IPS-15b (cell line): ENCODE data around the gene TMEM178A.

Source experiments
- H3K27me3 ChIP-seq: one replicate; pipeline ENCODE4 v1.6.1; 2013; ENCODE audit warnings: low read length; ENCODE audit not compliant: control insufficient read depth, insufficient read depth
- H3K36me3 ChIP-seq: one replicate; pipeline ENCODE4 v1.6.1; 2013; ENCODE audit warnings: low read length; ENCODE audit not compliant: control insufficient read depth, insufficient read depth
- H3K4me1 ChIP-seq: one replicate; pipeline ENCODE4 v1.6.1; 2013; ENCODE audit warnings: mild to moderate bottlenecking, low read length; ENCODE audit not compliant: control insufficient read depth, insufficient read depth
- H3K4me3 ChIP-seq: one replicate; pipeline ENCODE4 v1.5.1; 2013; ENCODE audit warnings: low read depth, low read length
- H3K9ac ChIP-seq: one replicate; pipeline ENCODE4 v1.6.1; 2013; ENCODE audit warnings: low read depth, mild to moderate bottlenecking, low read length
- H3K9me3 ChIP-seq: one replicate; pipeline ENCODE4 v1.6.1; 2013; ENCODE audit warnings: mild to moderate bottlenecking, low read length; ENCODE audit not compliant: control insufficient read depth, insufficient read depth

The TMEM178A gene

DNA sequence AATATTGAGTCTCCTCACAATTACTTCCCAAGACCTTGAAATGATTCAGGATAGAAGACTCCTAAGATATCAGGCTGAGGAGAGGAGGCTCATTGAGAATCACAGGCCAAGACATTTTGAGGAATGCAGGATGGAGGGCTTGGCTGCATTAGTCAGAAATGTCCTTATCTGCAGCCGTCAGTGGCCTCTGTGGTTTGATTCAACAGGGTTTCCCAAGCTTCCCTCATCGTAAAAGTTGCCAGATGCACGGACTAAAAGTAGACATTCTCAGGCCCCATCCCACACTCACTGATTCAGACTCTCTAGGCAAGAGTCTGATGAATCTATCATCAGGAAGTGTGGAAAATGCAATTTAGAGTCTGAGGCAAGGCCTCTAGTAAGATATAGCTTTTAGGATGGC is 34.0 kb upstream of the TMEM178A start:
- Histone ChIP-seq H3K36me3 (no peaks in the 10 kb centered on the region), H3K9me3 (peaks cover 5% of the 10 kb centered on the region), H3K4me1 (no peaks in the 10 kb centered on the region), H3K4me3 (no peak overlapping the region), H3K9ac (no peak overlapping the region), H3K27me3 (no peaks in the 10 kb centered on the region)

DNA sequence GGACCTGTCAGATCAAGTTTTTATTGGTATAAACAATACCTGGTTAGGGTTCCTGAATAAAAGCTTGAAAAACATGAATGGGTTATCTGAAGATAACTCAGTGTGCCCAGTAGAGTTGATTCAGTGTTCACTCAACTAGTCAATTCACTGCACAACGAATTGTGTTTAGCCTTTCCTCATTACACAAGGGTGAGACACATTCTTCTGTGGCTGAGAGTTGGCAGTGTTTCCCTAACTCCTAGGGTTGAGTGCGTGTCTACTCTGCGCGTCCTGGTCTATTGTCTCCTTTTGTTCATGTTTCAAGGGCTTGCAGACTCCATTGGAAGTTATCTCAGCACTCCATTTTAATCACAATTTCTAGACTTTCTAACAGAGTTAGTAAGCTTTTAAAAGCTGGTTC is 32.8 kb upstream of the TMEM178A start:
- H3K27me3 ChIP-seq = no peaks in the 10 kb centered on the region
- H3K9me3 ChIP-seq = peaks cover 5% of the 10 kb centered on the region
- H3K4me1 ChIP-seq = no peaks in the 10 kb centered on the region
- no peak overlapping the region for H3K4me3 ChIP-seq
- H3K36me3 ChIP-seq = no peaks in the 10 kb centered on the region
- H3K9ac ChIP-seq = no peak overlapping the region

DNA sequence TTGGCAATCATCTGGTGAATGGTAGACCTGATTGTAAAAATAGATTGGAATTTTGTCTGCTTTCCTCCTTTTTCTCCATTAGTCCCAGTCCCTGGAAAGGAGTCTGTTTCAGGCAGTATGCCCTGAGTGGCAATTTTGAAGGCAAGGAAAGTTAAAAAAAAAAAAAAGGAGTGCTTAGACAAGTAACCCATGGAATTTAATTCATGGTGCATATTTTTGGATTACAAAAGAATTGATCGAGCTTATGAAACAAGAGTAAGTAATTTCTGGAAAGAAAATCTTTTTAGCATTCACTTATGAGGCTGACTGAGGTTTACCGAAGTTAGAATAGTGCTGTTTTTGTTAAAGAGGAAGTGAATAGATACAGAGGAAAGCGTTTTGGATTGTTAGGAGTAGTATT is 29.4 kb upstream of the TMEM178A start:
- H3K4me1 ChIP-seq = no peaks in the 10 kb centered on the region
- H3K27me3 ChIP-seq = no peaks in the 10 kb centered on the region
- no peaks in the 10 kb centered on the region for H3K36me3 ChIP-seq
- no peak overlapping the region for H3K9ac ChIP-seq
- no peak overlapping the region for H3K4me3 ChIP-seq
- H3K9me3 ChIP-seq = no peaks in the 10 kb centered on the region

DNA sequence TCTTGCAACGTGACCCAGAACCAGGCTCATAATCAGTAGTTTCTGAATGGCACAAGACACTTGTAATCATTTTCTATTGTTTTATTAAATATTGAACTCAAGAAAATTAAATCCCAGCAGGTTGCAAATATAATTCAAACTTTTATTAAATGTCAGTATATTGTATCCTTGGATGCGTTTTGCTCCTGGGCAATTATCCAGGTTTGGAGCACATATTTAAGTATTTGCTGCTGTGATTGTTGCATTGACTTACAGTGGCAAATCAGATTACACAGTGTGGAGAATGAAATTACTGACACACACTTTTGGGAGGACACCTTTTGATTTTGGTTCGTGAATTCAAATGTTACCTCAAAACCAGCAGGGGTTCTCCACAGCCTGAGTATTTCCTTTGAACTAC is 27.1 kb upstream of the TMEM178A start:
- Histone ChIP-seq H3K36me3 (no peaks in the 10 kb centered on the region), H3K9me3 (no peaks in the 10 kb centered on the region), H3K4me3 (no peak overlapping the region), H3K27me3 (no peaks in the 10 kb centered on the region), H3K9ac (no peak overlapping the region), H3K4me1 (no peaks in the 10 kb centered on the region)

DNA sequence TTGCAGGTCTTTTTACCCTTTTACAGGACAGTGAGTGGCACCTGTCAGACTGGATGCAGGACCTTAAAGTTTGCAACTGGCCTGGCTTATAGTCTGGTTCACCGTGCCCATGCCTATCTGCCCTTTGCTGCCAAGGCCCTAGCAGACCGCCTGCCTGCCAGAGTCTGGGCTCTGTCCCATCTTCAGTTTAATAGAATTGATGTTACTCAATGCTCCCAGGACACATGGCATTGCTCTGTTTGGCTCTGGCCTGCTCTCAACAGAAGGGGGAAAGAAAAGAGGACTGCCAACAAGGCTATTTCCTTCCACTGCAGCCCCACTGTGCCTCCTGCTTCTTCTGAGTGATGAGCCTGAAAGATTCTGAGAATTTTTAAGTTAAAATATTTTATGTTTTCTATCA is 25.6 kb upstream of the TMEM178A start:
- no peak overlapping the region for H3K4me3 ChIP-seq
- H3K9ac ChIP-seq = no peak overlapping the region
- H3K36me3 ChIP-seq = no peaks in the 10 kb centered on the region
- no peaks in the 10 kb centered on the region for H3K9me3 ChIP-seq
- H3K27me3 ChIP-seq = no peaks in the 10 kb centered on the region
- no peaks in the 10 kb centered on the region for H3K4me1 ChIP-seq

DNA sequence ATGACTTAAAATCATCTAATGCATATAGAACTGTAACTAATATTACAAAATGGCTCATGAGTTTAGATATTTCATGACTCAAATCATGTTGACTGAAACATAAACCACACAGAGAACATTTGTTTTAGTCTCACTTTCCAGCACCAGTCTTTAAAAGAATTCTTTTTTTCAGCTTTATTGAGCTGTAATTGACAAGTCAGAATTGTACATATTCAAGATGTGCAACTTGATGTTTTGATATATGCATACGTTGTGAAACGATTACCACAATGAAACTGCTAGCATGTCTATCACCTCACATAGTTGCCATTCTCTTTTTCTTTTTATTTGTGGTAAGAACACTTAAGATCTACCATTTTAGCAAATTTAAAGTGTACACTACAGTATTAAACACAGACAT is 25.0 kb upstream of the TMEM178A start:
- Histone ChIP-seq H3K9me3 (no peaks in the 10 kb centered on the region), H3K36me3 (no peaks in the 10 kb centered on the region), H3K4me1 (no peaks in the 10 kb centered on the region), H3K4me3 (no peak overlapping the region), H3K27me3 (no peaks in the 10 kb centered on the region), H3K9ac (no peak overlapping the region)

DNA sequence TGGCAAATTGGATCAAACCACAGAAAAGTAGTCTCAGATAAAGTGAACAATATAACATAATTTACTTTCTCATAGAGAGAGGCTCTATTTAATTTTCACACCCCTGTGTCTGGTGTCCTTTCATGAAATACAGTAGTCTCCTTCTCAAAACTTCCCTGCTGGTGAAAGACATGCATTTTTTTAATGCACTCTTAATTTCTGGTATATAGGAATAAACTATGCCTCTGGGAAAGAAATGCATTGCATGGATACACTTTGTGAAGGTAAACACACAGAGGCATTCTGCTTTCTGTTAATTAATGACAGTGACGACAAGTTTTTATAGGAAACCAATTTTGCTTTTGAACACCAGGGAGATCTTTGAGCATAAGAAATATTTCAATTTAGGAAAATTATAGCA is 24.1 kb upstream of the TMEM178A start:
- H3K27me3 ChIP-seq = no peaks in the 10 kb centered on the region
- no peaks in the 10 kb centered on the region for H3K36me3 ChIP-seq
- H3K4me3 ChIP-seq = no peak overlapping the region
- H3K9ac ChIP-seq = no peak overlapping the region
- H3K9me3 ChIP-seq = no peaks in the 10 kb centered on the region
- no peaks in the 10 kb centered on the region for H3K4me1 ChIP-seq

DNA sequence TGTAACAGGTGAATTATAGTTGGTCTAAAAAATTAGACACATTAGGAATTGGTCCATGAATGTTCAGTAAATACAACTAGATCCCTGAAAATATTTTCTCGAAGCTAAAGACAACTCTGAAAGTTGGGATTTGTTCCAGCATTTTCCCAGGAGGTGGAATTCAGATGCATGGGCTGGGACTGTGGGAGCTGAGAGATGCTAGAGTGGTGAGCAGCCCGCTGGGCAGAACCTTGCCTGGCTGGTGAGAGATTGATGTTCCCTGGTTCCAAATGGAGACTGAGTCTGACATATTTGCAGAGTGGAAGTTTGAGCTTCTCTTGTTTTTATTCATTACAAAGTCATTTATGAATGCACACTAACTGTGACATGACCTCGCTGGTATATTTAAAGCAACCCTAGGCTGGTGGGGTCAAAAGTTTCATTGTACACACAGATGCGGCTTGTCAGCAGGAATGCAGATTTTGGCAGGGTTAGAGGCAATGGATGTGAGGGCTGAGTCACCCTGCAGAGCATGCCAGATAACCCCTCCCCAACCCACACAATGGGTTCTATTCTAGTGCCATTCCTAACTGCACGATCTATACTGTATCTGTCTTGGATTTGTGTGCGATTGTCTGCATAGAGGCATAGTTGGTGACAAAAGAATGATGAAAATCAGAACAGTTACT is 23.5 kb upstream of the TMEM178A start:
- no peaks in the 10 kb centered on the region for H3K9me3 ChIP-seq
- H3K9ac ChIP-seq = no peak overlapping the region
- H3K27me3 ChIP-seq = no peaks in the 10 kb centered on the region
- H3K36me3 ChIP-seq = no peaks in the 10 kb centered on the region
- no peak overlapping the region for H3K4me3 ChIP-seq
- no peaks in the 10 kb centered on the region for H3K4me1 ChIP-seq

DNA sequence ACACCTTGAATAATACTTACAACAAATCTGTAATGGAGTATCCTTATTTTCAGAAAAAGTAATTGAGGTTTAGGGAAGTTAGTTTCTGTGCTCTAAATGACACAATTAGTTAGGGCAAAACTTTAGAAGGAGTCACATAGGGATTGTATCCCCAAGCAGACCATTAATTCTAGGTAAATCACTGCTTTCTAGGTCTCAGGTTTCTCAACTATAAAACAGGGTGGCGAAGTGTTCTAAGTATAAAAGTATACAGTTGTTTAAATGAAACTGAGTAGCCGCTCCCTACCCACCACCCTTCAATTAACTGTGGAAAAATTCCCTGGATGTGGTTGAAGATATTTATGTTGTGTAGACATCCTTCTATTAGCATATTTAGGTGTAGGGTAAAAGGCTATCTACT is 19.9 kb upstream of the TMEM178A start:
- H3K9me3 ChIP-seq = no peaks in the 10 kb centered on the region
- H3K27me3 ChIP-seq = no peaks in the 10 kb centered on the region
- H3K9ac ChIP-seq = no peak overlapping the region
- peaks cover 12% of the 10 kb centered on the region for H3K4me1 ChIP-seq
- no peak overlapping the region for H3K4me3 ChIP-seq
- H3K36me3 ChIP-seq = no peaks in the 10 kb centered on the region

DNA sequence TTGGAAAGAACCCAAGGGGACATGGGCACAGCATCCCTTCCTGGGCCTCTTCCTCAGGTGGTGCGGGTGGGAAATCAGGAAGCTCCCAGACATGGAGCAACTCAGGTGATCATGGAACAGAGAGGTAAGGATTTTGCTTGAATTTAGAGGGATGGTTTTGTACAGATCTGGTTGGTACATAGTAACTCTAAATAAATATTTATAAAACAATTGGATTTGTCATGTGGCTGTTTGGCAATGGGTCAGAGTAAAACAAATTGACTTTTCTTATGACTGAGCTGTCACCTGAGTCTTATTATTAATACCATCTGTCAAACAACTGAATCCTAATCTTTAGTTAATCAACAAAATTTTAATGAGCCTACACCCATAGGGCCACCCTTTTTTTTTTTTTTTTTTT is 19.4 kb upstream of the TMEM178A start:
- no peak overlapping the region for H3K9ac ChIP-seq
- H3K4me3 ChIP-seq = no peak overlapping the region
- H3K27me3 ChIP-seq = no peaks in the 10 kb centered on the region
- peaks cover 12% of the 10 kb centered on the region for H3K4me1 ChIP-seq
- no peaks in the 10 kb centered on the region for H3K36me3 ChIP-seq
- H3K9me3 ChIP-seq = no peaks in the 10 kb centered on the region

DNA sequence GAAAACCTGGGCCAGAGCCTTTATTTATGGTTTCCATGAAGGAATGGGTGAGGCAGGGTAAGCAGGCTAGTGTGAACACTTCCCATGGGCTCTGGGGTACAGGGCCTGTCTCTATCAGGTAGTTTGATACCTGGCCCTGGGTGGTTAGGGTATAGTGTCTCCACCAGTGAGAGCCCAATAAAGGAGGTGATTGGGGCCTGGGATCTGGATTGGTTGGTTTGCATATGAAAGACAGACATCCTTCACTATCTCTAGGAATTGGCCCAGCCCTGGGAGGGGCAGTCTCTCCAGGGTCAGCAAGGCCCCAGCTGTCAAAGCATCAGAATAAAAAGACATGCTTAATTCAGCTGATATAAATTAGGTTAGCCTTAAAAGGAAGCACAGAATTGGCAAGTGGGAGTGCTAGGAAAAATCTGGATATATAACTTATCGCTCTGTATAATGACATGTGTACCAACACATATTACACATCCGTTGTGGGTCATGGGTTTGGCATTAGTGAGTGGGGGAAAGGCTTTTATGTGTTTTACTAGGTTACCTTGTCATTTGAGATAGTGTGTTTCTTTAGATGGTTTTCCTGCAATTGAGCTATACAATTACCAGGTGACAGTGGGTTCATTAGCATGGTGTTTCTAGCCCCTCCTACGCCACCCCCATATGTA is 18.5 kb upstream of the TMEM178A start:
- Histone ChIP-seq H3K4me3 (no peak overlapping the region), H3K36me3 (no peaks in the 10 kb centered on the region), H3K9me3 (no peaks in the 10 kb centered on the region), H3K27me3 (no peaks in the 10 kb centered on the region), H3K9ac (no peak overlapping the region), H3K4me1 (peaks cover 12% of the 10 kb centered on the region)

DNA sequence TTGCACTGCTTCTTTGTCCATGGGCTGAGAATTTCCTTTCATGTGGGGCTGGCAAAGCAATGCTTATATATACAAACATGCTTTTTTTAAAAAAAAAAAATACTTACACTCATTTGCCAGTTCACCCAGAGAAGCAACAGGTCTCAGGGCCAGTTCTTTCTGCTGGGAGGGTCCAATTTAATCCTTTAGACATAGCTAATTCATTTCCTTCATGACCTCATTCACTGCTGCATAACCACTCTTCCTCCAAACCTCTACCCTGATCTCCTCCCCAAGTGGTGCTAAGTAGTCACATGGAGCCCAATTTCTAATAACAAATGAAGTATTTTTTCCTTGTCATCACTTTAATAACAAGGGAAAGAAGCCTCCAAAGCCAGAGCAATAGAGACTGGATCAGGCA is 17.1 kb upstream of the TMEM178A start:
- no peaks in the 10 kb centered on the region for H3K9me3 ChIP-seq

More for the DNA sequence above, 17.1 kb upstream of the TMEM178A start:
- Histone ChIP-seq H3K4me3 (no peak overlapping the region), H3K36me3 (no peaks in the 10 kb centered on the region), H3K27me3 (no peaks in the 10 kb centered on the region), H3K4me1 (peaks cover 12% of the 10 kb centered on the region), H3K9ac (no peak overlapping the region)
